Measurements from ENCODE around the gene MARCHF10.

The MARCHF10 gene

DNA sequence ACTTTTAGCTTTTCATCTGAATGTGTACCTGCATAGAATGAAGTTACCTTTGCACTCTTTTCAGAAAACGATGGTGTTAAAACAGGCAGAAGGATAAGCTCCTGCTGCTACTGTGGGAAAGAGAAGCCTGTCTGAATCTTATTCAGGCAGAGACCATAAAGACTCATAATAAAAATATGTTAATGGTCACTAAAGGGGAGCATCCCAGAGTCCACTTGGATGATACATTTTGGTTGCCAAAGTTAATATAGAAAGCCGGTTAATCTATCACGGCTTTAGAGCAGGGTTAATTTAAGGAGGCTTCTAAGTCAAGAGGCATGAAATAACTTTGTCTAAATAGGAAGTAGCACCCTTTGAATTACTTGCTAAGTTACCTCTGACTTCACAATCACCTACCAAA lies 2.9 kb downstream of the MARCHF10 start:
- ChIA-PET POLR2A (interaction anchor here (0.6 kb wide), 1 partner anchor 10 kb away, joined by 6 read pairs; no protein-coding TSS in a partner anchor), CTCF (no interaction called here)
- no peak for DNase-seq
- WGBS (ENCODE audit: insufficient coverage), result 100% methylated on average over 2 of the region's 3 CpGs
- Histone ChIP-seq H3K4me1 (ENCODE audit: control extremely low read depth in 1 of 4, control insufficient read depth in 4 of 4, insufficient read depth in 4 of 4, low read length in 3 of 4) (peaks cover 0 to 14% (median 8%) of the 10 kb centered on the region in 4 experiments), H3K9me3 (ENCODE audit: control extremely low read depth in 1 of 5, control insufficient read depth in 4 of 5, insufficient read depth in 2 of 5, low read depth in 1 of 5, low read length in 4 of 5) (no peaks in the 10 kb centered on the region), H3K4me3 (ENCODE audit: control insufficient read depth in 1 of 7, extremely low read depth in 1 of 7, insufficient read depth in 4 of 7, low read depth in 2 of 7, low read length in 6 of 7) (no peak overlapping the region), H3K27me3 (replicated peaks in 2 of 5; ENCODE audit: control insufficient read depth in 4 of 5, insufficient read depth in 5 of 5, low read length in 4 of 5) (peaks cover 0 to 10% (median 0%) of the 10 kb centered on the region in 5 experiments), H3K36me3 (ENCODE audit: control insufficient read depth in 4 of 4, insufficient read depth in 4 of 4, low read length in 3 of 4) (no peaks in the 10 kb centered on the region), H3K27ac (ENCODE audit: insufficient read depth in 1 of 2, low read depth in 1 of 2, low read length in 2 of 2, poor library complexity in 1 of 2, severe bottlenecking in 2 of 2) (no peak overlapping the region)

DNA sequence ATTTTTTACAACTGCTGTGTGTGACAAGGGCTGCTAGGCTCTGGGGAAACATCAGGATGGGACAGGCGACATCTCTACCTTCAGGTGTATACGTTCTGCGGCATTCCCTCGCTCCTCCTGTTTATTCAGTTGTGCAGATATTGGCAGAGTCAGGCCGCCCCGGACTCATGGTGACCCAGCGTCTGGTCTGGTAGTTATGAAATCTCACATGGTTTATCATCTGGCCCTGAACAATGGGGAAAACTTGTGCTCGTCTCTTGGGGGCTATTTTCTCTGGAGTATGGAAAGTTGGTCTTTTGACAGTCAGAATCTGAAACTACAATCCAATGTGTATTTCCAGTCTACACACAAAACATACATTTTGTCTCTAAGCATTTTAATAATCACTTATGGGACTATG lies 3.3 kb downstream of the MARCHF10 start:
- peaks cover 0 to 10% (median 0%) of the 10 kb centered on the region in 5 experiments for H3K27me3 ChIP-seq (replicated peaks in 2 of 5; ENCODE audit: control insufficient read depth in 4 of 5, insufficient read depth in 5 of 5, low read length in 4 of 5)
- H3K4me3 ChIP-seq (ENCODE audit: control insufficient read depth in 1 of 7, extremely low read depth in 1 of 7, insufficient read depth in 4 of 7, low read depth in 2 of 7, low read length in 6 of 7), result no peak overlapping the region
- H3K9me3 ChIP-seq (ENCODE audit: control extremely low read depth in 1 of 5, control insufficient read depth in 4 of 5, insufficient read depth in 2 of 5, low read depth in 1 of 5, low read length in 4 of 5), result no peaks in the 10 kb centered on the region
- peaks cover 0 to 14% (median 8%) of the 10 kb centered on the region in 4 experiments for H3K4me1 ChIP-seq (ENCODE audit: control extremely low read depth in 1 of 4, control insufficient read depth in 4 of 4, insufficient read depth in 4 of 4, low read length in 3 of 4)
- no CpG with 5 or more reads among the region's 8 CpGs for WGBS (ENCODE audit: insufficient coverage)
- H3K27ac ChIP-seq (ENCODE audit: insufficient read depth in 1 of 2, low read depth in 1 of 2, low read length in 2 of 2, poor library complexity in 1 of 2, severe bottlenecking in 2 of 2), result no peak overlapping the region
- CTCF ChIA-PET, result no interaction called here
- POLR2A ChIA-PET, result interaction anchor here (0.6 kb wide), 1 partner anchor 9 kb away, joined by 6 read pairs; no protein-coding TSS in a partner anchor
- DNase-seq, result no peak
- no peaks in the 10 kb centered on the region for H3K36me3 ChIP-seq (ENCODE audit: control insufficient read depth in 4 of 4, insufficient read depth in 4 of 4, low read length in 3 of 4)

- Histone ChIP-seq H3K4me3 (ENCODE audit: control insufficient read depth in 1 of 7, extremely low read depth in 1 of 7, insufficient read depth in 4 of 7, low read depth in 2 of 7, low read length in 6 of 7) (no peak overlapping the region), H3K36me3 (ENCODE audit: control insufficient read depth in 4 of 4, insufficient read depth in 4 of 4, low read length in 3 of 4) (no peaks in the 10 kb centered on the region), H3K27me3 (replicated peaks in 2 of 5; ENCODE audit: control insufficient read depth in 4 of 5, insufficient read depth in 5 of 5, low read length in 4 of 5) (peaks cover 0 to 10% (median 0%) of the 10 kb centered on the region in 5 experiments), H3K4me1 (ENCODE audit: control extremely low read depth in 1 of 4, control insufficient read depth in 4 of 4, insufficient read depth in 4 of 4, low read length in 3 of 4) (peaks cover 0 to 14% (median 8%) of the 10 kb centered on the region in 4 experiments), H3K27ac (ENCODE audit: insufficient read depth in 1 of 2, low read depth in 1 of 2, low read length in 2 of 2, poor library complexity in 1 of 2, severe bottlenecking in 2 of 2) (no peak overlapping the region), H3K9me3 (ENCODE audit: control extremely low read depth in 1 of 5, control insufficient read depth in 4 of 5, insufficient read depth in 2 of 5, low read depth in 1 of 5, low read length in 4 of 5) (no peaks in the 10 kb centered on the region)
- ChIA-PET CTCF (no interaction called here), POLR2A (no interaction called here)
- WGBS (ENCODE audit: insufficient coverage), result 98% methylated on average over 11 of the region's 12 CpGs
- no peak for DNase-seq
Observed at GRCh38 chr17:62804025-62804424, 4.1 kb downstream of the MARCHF10 start.

GRCh38 chr17:62802561-62803205 lies 5.4 kb downstream of the MARCHF10 start:
- Histone ChIP-seq H3K27ac (ENCODE audit: insufficient read depth in 1 of 2, low read depth in 1 of 2, low read length in 2 of 2, poor library complexity in 1 of 2, severe bottlenecking in 2 of 2) (no peak overlapping the region), H3K4me1 (ENCODE audit: control extremely low read depth in 1 of 4, control insufficient read depth in 4 of 4, insufficient read depth in 4 of 4, low read length in 3 of 4) (peaks cover 0 to 8% (median 6%) of the 10 kb centered on the region in 4 experiments), H3K27me3 (replicated peaks in 2 of 5; ENCODE audit: control insufficient read depth in 4 of 5, insufficient read depth in 5 of 5, low read length in 4 of 5) (peaks cover 0 to 10% (median 0%) of the 10 kb centered on the region in 5 experiments), H3K9me3 (ENCODE audit: control extremely low read depth in 1 of 5, control insufficient read depth in 4 of 5, insufficient read depth in 2 of 5, low read depth in 1 of 5, low read length in 4 of 5) (no peaks in the 10 kb centered on the region), H3K4me3 (ENCODE audit: control insufficient read depth in 1 of 7, extremely low read depth in 1 of 7, insufficient read depth in 4 of 7, low read depth in 2 of 7, low read length in 6 of 7) (no peak overlapping the region), H3K36me3 (ENCODE audit: control insufficient read depth in 4 of 4, insufficient read depth in 4 of 4, low read length in 3 of 4) (no peaks in the 10 kb centered on the region)
- 61% methylated on average over 5 of the region's 9 CpGs for WGBS (ENCODE audit: insufficient coverage)
- no peak for DNase-seq
- ChIA-PET POLR2A (no interaction called here), CTCF (no interaction called here)

- H3K4me1 ChIP-seq (ENCODE audit: control extremely low read depth in 1 of 4, control insufficient read depth in 4 of 4, insufficient read depth in 4 of 4, low read length in 3 of 4), result peaks cover 0 to 5% (median 4%) of the 10 kb centered on the region in 4 experiments
- H3K27me3 ChIP-seq (replicated peaks in 2 of 5; ENCODE audit: control insufficient read depth in 4 of 5, insufficient read depth in 5 of 5, low read length in 4 of 5), result peaks cover 0 to 6% (median 0%) of the 10 kb centered on the region in 5 experiments
- no peak overlapping the region for H3K4me3 ChIP-seq (ENCODE audit: control insufficient read depth in 1 of 7, extremely low read depth in 1 of 7, insufficient read depth in 4 of 7, low read depth in 2 of 7, low read length in 6 of 7)
- 96% methylated on average over 5 of the region's 7 CpGs for WGBS (ENCODE audit: insufficient coverage)
- no peak overlapping the region for H3K27ac ChIP-seq (ENCODE audit: insufficient read depth in 1 of 2, low read depth in 1 of 2, low read length in 2 of 2, poor library complexity in 1 of 2, severe bottlenecking in 2 of 2)
- ChIA-PET CTCF (no interaction called here), POLR2A (no interaction called here)
- H3K9me3 ChIP-seq (ENCODE audit: control extremely low read depth in 1 of 5, control insufficient read depth in 4 of 5, insufficient read depth in 2 of 5, low read depth in 1 of 5, low read length in 4 of 5), result no peaks in the 10 kb centered on the region
- no peak for DNase-seq
- no peaks in the 10 kb centered on the region for H3K36me3 ChIP-seq (ENCODE audit: control insufficient read depth in 4 of 4, insufficient read depth in 4 of 4, low read length in 3 of 4)
Observed at GRCh38 chr17:62801553-62802114, 6.5 kb downstream of the MARCHF10 start.

DNA sequence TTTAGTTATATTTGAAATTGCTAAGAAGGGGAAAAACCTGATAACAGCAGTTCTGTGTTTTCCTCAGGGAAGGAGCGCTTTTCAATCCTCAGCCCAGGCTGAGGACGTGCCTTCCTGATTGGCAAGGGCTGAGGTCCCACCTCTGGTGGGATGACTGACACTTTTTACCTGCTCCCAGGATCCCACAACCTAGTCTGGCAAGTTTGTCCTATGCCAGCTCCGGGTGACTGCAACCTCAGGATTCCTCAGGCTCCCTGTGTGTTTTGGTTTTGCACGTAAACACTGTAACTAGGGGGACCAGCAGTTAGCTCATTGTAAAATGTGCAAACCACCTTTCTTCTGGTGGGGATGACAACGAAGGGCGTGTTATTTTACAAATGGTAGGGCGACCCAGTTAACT lies 7.5 kb downstream of the MARCHF10 start:
- Histone ChIP-seq H3K4me3 (ENCODE audit: control insufficient read depth in 1 of 7, extremely low read depth in 1 of 7, insufficient read depth in 4 of 7, low read depth in 2 of 7, low read length in 6 of 7) (no peak overlapping the region), H3K36me3 (ENCODE audit: control insufficient read depth in 4 of 4, insufficient read depth in 4 of 4, low read length in 3 of 4) (no peaks in the 10 kb centered on the region), H3K27me3 (replicated peaks in 2 of 5; ENCODE audit: control insufficient read depth in 4 of 5, insufficient read depth in 5 of 5, low read length in 4 of 5) (no peaks in the 10 kb centered on the region), H3K27ac (ENCODE audit: insufficient read depth in 1 of 2, low read depth in 1 of 2, low read length in 2 of 2, poor library complexity in 1 of 2, severe bottlenecking in 2 of 2) (no peak overlapping the region), H3K4me1 (ENCODE audit: control extremely low read depth in 1 of 4, control insufficient read depth in 4 of 4, insufficient read depth in 4 of 4, low read length in 3 of 4) (peaks cover 0 to 5% (median 4%) of the 10 kb centered on the region in 4 experiments), H3K9me3 (ENCODE audit: control extremely low read depth in 1 of 5, control insufficient read depth in 4 of 5, insufficient read depth in 2 of 5, low read depth in 1 of 5, low read length in 4 of 5) (no peaks in the 10 kb centered on the region)
- ChIA-PET POLR2A (no interaction called here), CTCF (no interaction called here)
- peak in 2 of 3 donors; percentile 37 to 48 for DNase-seq
- 92% methylated on average over 7 of the region's 7 CpGs for WGBS (ENCODE audit: insufficient coverage)

DNA sequence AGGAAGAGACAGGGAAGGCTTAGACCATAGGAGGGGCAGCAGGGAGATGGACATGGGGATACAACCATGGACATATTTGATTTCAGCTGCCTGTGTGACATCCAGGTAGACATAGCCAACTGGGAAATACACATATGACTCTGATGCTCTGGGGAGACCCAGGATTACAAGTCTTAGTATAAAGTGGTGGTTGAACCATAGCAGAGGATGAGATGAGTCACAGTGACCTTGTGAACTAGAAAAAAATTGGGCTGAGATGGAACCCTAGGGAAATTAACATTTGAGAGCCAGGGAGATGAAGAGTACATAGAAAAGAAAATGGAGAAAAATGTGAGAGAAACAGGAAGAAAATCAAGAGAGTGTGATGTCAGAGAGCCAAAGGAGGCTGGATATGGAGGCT lies 10.2 kb downstream of the MARCHF10 start:
- peaks cover 0 to 25% (median 21%) of the 10 kb centered on the region in 4 experiments for H3K4me1 ChIP-seq (ENCODE audit: control extremely low read depth in 1 of 4, control insufficient read depth in 4 of 4, insufficient read depth in 4 of 4, low read length in 3 of 4)
- H3K36me3 ChIP-seq (ENCODE audit: control insufficient read depth in 4 of 4, insufficient read depth in 4 of 4, low read length in 3 of 4), result no peaks in the 10 kb centered on the region
- DNase-seq, result no peak
- H3K9me3 ChIP-seq (ENCODE audit: control extremely low read depth in 1 of 5, control insufficient read depth in 4 of 5, insufficient read depth in 2 of 5, low read depth in 1 of 5, low read length in 4 of 5), result no peaks in the 10 kb centered on the region
- POLR2A ChIA-PET, result no interaction called here
- H3K4me3 ChIP-seq (ENCODE audit: control insufficient read depth in 1 of 7, extremely low read depth in 1 of 7, insufficient read depth in 4 of 7, low read depth in 2 of 7, low read length in 6 of 7), result no peak overlapping the region
- H3K27ac ChIP-seq (ENCODE audit: insufficient read depth in 1 of 2, low read depth in 1 of 2, low read length in 2 of 2, poor library complexity in 1 of 2, severe bottlenecking in 2 of 2), result no peak overlapping the region
- CTCF ChIA-PET, result no interaction called here
- H3K27me3 ChIP-seq (replicated peaks in 2 of 5; ENCODE audit: control insufficient read depth in 4 of 5, insufficient read depth in 5 of 5, low read length in 4 of 5), result no peaks in the 10 kb centered on the region
